H1 (cell line): Measurements from ENCODE around the gene VSIG10L2. TPM values are rescaled to one million over a fixed set of nuclear protein-coding genes. Genes with fewer than 3 reads are reported as not detected.

Experiments used
- ASH2L ChIP-seq: fragments of 200-600, 300-600 bp; sonication (generic); IDR thresholded peaks from one replicate; pipeline ENCODE4 v1.7.1; 2017; ENCODE audit warnings: low read length
- BACH1 ChIP-seq: IDR thresholded peaks from 2 replicates; pipeline ENCODE4 v1.6.1; 2012; ENCODE audit warnings: low read length, improper control_type of control experiment
- CBX8 ChIP-seq: fragments of 300-800, 300-1000 bp; sonication (generic); IDR thresholded peaks from 2 replicates; pipeline ENCODE4 v1.7.1; 2016; ENCODE audit warnings: low read depth, low read length, borderline replicate concordance
- CEBPB ChIP-seq: IDR thresholded peaks from 2 replicates; pipeline ENCODE4 v1.6.1; 2012; ENCODE audit warnings: low read depth, low read length
- CHD2 ChIP-seq: IDR thresholded peaks from 2 replicates; pipeline ENCODE4 v1.6.1; 2012; ENCODE audit warnings: low read length, improper control_type of control experiment
- CTCF ChIP-seq, 3 experiments: IDR thresholded peaks; 1 replicate in 2 of 3; 2 replicates in 1 of 3; pipeline versions ENCODE4 v1.5.1 to v1.6.1; 2011; ENCODE audit warnings: low read length in 3 of 3, mild to moderate bottlenecking in 3 of 3, inconsistent platforms in 2 of 3, low read depth in 1 of 3, moderate library complexity in 1 of 3; ENCODE audit not compliant: insufficient read depth in 1 of 3; ENCODE audit errors: control extremely low read depth in 1 of 3
- EZH2 ChIP-seq: fragments of 200-600 bp; sonication (generic); IDR thresholded peaks from 2 replicates; pipeline ENCODE4 v1.7.1; 2012; ENCODE audit warnings: low read depth, mild to moderate bottlenecking, moderate library complexity, low read length, inconsistent platforms; ENCODE audit not compliant: severe bottlenecking
- GTF2F1 ChIP-seq: IDR thresholded peaks from 2 replicates; pipeline ENCODE4 v1.6.1; 2012; ENCODE audit warnings: low read depth, low read length, improper control_type of control experiment, borderline replicate concordance
- JUN ChIP-seq: IDR thresholded peaks from 2 replicates; pipeline ENCODE4 v1.6.1; 2011; ENCODE audit warnings: low read depth, mild to moderate bottlenecking, improper control_type of control experiment, low read length
- KDM1A ChIP-seq: fragments of 200-600, 300-600 bp; sonication (generic); IDR thresholded peaks from 2 replicates; pipeline ENCODE4 v1.7.1; 2016; ENCODE audit warnings: mild to moderate bottlenecking, low read length, borderline replicate concordance
- MAFK ChIP-seq: IDR thresholded peaks from 2 replicates; pipeline ENCODE4 v1.6.1; 2012; ENCODE audit warnings: low read depth, mild to moderate bottlenecking, improper control_type of control experiment, low read length
- NANOG ChIP-seq: IDR thresholded peaks from 2 replicates; pipeline ENCODE4 v1.6.1; 2011; ENCODE audit warnings: low read length, low read depth, mild to moderate bottlenecking, inconsistent platforms; ENCODE audit not compliant: insufficient read depth, poor library complexity, severe bottlenecking
- PHF8 ChIP-seq: fragments of 200-600 bp; sonication (generic); conservative IDR thresholded peaks from 2 replicates; pipeline ENCODE4 v1.7.1; 2012; ENCODE audit warnings: low read depth, mild to moderate bottlenecking, inconsistent platforms, low read length, moderate library complexity
- SIN3A ChIP-seq, 2 experiments: IDR thresholded peaks in 1 of 2; conservative IDR thresholded peaks in 1 of 2; 2 replicates each; pipeline ENCODE4 v1.6.1; 2011 to 2012; ENCODE audit warnings: low read length in 2 of 2, improper control_type of control experiment in 1 of 2, low read depth in 1 of 2, mild to moderate bottlenecking in 1 of 2
- SP1 ChIP-seq: IDR thresholded peaks from 2 replicates; pipeline ENCODE4 v1.6.1; 2011; ENCODE audit warnings: low read depth, low read length
- SRF ChIP-seq: IDR thresholded peaks from 2 replicates; pipeline ENCODE4 v1.6.1; 2011; ENCODE audit warnings: mild to moderate bottlenecking, low read depth, low read length, moderate library complexity
- TAF1 ChIP-seq: IDR thresholded peaks from 2 replicates; pipeline ENCODE4 v1.6.1; 2011; ENCODE audit warnings: mild to moderate bottlenecking, low read depth, low read length
- TAF7 ChIP-seq: optimal IDR thresholded peaks from 2 replicates; pipeline ENCODE3; 2011; ENCODE audit warnings: low read depth, mild to moderate bottlenecking, inconsistent platforms, low read length, moderate library complexity, borderline replicate concordance
- TBP ChIP-seq: IDR thresholded peaks from 2 replicates; pipeline ENCODE4 v1.6.1; 2011; ENCODE audit warnings: low read depth, low read length, improper control_type of control experiment
- ZNF274 ChIP-seq: IDR thresholded peaks from 2 replicates; pipeline ENCODE4 v1.7.0; 2012; ENCODE audit warnings: low read length, borderline replicate concordance; ENCODE audit errors: extremely low read depth
- polyA plus RNA-seq, 7 experiments: library from polyadenylated mRNA; depleted of rRNA in 3 of 7; stranded (reverse) in 5 of 7; unstranded in 2 of 7; fragments of >200 nt in 5 of 7; fragments of 200-250 nt in 2 of 7; gene quantifications; 1 replicate in 5 of 7; 2 replicates in 1 of 7; 4 replicates in 1 of 7; pipeline versions ENCODE4 v1.2.1 to v1.2.3, GENCODE V29; 2011 to 2013; ENCODE audit warnings: missing spikeins in 2 of 7, mixed read lengths in 2 of 7
- total RNA-seq: library from RNA; stranded (reverse); fragmentation: NEBNext Ultra II Directional; extraction: Animal tissue kit (Norgen Biotek cat#: 25700); gene quantifications from 2 replicates; pipeline ENCODE4 v1.2.1, GENCODE V29; 2021

The VSIG10L2 gene
- total and polyA plus RNA-seq, 2 of the 8 experiments (the other 6 are each of a cell fraction or from before 2014, with no cell fraction given) = not detected

- TF ChIP-seq CTCF (IDR thresholded peaks at IDR 0.05; ENCODE audit: control extremely low read depth in 1 of 3, insufficient read depth in 1 of 3, low read depth in 1 of 3, low read length in 3 of 3) = no peak
- TF ChIP-seq CEBPB = no peak
- TF ChIP-seq GTF2F1 = no peak
- TF ChIP-seq ZNF274 = no peak
- TF ChIP-seq JUN = no peak
- peak; percentile 51; the same call in 1 of the 2 replicates for TF ChIP-seq CHD2
- TF ChIP-seq EZH2 = no peak
- TF ChIP-seq MAFK = no peak
- peak; percentile 17; the same call in 1 of the 2 replicates for TF ChIP-seq TAF1
- no peak for TF ChIP-seq BACH1
- peak; percentile 78 for TF ChIP-seq KDM1A
- no peak for TF ChIP-seq NANOG
- TF ChIP-seq SRF = no peak
- TF ChIP-seq TBP = no peak; the same call in 1 of the 2 replicates
- no peak for TF ChIP-seq CBX8
- no peak for TF ChIP-seq TAF7
- TF ChIP-seq SIN3A (conservative IDR thresholded peaks at IDR 0.05 in 1 of 2, IDR thresholded peaks at IDR 0.05 in 1 of 2; ENCODE audit: low read depth in 1 of 2, low read length in 2 of 2) = no peak; a peak in 1 of 4 replicates
- no peak for TF ChIP-seq ASH2L
- no peak for TF ChIP-seq SP1
- peak; percentile 58 for TF ChIP-seq PHF8
These were observed 41.9 kb upstream of the VSIG10L2 start, which contains the start of gene DDX25 (continued) for GRCh38 chr11:125903711-125904659.
